Erythroblast (primary cell): Measurements from ENCODE around the gene SMAD2.
A peak's percentile ranks its signal among the peaks of the same experiment; 100 is the strongest.

Experiments
- DNase-seq, 2 experiments: peaks; one replicate each; lab custom pipeline; 2025; lab: John Stamatoyannopoulos, UW
- GATA1 ChIP-seq: IDR thresholded peaks from 2 replicates; pipeline ENCODE4 v1.6.1; 2011; ENCODE audit warnings: low read depth, mild to moderate bottlenecking, control low read depth, low read length, moderate library complexity
- POLR2A ChIP-seq: IDR thresholded peaks from 2 replicates; pipeline ENCODE4 v1.6.1; 2011; ENCODE audit warnings: mild to moderate bottlenecking, low read length

The SMAD2 gene

DNA sequence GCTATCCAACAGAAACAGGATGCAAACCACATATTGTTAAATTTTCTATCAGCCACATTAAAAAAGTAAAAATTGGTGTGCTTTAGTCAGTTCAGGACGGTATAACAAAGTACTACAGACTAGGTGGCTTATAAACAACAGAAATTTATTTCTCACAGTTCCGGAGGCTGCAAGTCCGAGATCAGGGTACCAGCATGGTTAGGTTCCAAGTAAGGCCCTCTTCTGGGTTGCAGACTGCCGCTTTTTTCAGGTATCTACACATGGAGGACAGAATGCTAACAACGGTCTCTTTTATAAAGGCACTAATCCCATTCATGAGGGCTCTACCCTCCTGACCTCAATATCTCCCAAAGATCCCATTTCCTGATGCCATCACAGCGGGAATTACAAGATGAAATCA lies 10.5 kb downstream of the SMAD2 start:
- TF ChIP-seq POLR2A: no peak
- TF ChIP-seq GATA1: no peak
- no peak for DNase-seq

- TF ChIP-seq GATA1 (no peak), POLR2A (no peak)
- DNase-seq: no peak
These were observed 12.4 kb downstream of the SMAD2 start for GRCh38 chr18:47917923-47918610.

DNA sequence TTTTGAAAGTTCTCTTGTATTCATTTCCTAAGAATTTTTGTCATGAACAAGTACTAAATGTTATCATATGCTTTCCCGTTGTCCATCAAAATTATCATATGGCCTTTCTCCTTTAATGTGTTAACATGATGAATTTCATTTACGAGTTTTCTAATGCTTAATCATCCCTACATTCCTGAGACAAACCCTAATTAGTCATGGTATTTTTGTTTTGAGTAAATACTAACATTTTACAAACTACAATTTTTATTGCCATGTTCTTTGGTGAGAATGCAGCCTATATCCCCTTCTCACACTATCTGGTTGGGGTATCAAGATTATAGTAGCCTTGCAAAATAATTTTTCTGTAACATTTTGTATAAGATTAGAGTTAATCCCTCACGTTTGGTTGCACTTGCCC lies 14.5 kb downstream of the SMAD2 start:
- DNase-seq: no peak
- TF ChIP-seq GATA1: no peak
- TF ChIP-seq POLR2A: no peak

GRCh38 chr18:47915229-47915628 lies 15.2 kb downstream of the SMAD2 start:
- TF ChIP-seq POLR2A: no peak
- TF ChIP-seq GATA1: no peak
- DNase-seq: no peak

DNA sequence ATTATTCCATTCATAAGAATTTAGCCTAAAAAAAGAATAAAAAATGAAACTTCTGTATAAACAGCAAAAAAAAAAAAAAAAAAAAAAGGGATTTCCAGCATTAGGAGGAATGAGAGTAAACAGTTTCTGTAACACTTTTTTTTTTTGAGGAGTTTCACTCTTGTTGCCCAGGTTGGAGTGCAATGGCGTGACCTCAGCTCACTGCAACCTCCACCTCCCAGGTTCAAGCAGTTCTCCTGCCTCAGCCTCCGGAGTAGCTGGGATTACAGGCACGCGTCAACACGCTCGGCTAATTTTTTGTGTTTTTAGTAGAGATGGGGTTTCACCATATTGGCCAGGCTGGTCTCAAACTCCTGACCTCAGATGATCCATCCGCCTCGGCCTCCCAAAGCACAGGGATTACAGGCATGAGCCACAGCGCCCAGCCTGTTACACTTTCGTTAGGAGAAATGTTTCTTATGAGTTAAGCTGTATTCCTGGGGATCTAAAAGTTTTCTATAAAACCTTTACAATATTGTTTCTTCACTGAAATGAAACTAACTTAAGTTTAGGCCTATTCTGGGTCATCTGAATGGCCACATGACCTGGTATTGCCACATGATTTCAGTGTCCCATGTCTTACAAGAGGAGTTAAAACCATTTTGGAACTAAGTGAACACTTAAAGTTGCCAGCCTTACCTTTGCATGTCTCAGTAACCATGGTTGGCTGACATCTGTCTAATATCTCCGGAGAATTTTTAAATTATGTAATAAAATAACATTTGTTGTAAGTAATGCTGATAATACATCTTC lies 17.5 kb downstream of the SMAD2 start:
- TF ChIP-seq POLR2A (no peak), GATA1 (no peak)
- DNase-seq: peak; percentile 29 to 37

- TF ChIP-seq GATA1 (no peak), POLR2A (no peak)
These were observed 18.1 kb downstream of the SMAD2 start for GRCh38 chr18:47912343-47912742.

DNA sequence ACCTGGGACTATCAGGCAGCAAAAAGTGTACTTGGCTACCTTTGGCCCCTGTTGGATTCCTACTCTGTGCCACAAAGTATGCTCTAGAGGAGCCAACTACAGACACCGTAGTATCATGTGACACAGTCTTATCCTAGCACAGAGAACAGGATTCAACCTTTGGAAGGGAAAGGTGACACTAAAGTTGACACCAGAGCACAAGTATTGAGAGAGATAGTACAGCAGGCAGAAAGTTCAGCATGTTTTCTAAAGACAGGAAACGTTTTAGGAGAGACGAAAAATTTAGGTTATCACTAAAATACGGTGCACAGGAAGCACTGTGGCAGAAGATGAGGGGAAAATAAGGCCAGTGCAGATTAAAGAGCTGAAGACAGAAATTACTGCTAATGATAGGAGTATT lies 18.6 kb downstream of the SMAD2 start:
- DNase-seq: peak in 1 of 2 experiments; percentile 61
- TF ChIP-seq POLR2A (no peak), GATA1 (no peak)

More at GRCh38 chr18:47912343-47912742, 18.1 kb downstream of the SMAD2 start:
- DNase-seq: peak in 1 of 2 experiments; percentile 36

- DNase-seq: no peak
- no peak for TF ChIP-seq POLR2A
- TF ChIP-seq GATA1: no peak
These were observed 21.0 kb downstream of the SMAD2 start for GRCh38 chr18:47909484-47909883.

DNA sequence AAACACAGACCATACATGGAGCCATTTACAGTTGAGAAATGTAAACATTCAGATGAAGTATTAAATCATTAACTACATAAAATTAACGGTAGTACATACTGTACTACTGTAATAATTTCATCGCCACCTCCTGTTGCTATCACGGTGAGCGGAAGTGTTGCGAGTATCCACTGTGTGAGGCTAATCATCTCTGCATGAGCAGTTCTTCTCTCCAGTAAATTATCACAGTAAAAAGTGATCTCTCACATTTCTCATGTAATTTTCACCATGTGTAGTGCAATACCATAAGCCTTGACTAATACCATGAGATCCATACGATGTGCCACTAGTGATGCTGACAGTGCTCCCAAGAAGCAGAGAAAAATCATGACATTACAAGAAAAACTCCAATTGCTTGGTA lies 21.9 kb downstream of the SMAD2 start:
- TF ChIP-seq POLR2A (no peak), GATA1 (no peak)
- peak in 1 of 2 experiments; percentile 36 for DNase-seq

DNA sequence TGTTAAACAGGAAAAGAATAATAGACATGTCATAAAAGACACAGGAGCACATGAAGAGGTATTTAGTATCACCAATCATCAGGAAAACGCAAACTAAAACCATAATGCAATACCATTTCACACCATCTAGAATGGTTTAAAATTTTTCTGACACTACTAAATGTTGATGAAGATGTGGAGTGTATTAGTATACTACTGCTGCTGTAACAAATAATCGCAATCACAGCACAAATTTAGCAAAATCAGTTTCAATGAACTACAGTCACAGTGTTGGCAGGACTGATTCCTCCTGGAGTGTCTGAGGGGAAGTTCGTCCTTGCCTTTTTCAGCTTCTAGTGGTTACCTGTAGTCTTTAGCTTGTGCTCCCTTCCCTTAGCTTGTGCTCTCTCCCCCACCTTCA lies 24.1 kb downstream of the SMAD2 start:
- no peak for DNase-seq
- no peak for TF ChIP-seq GATA1
- no peak for TF ChIP-seq POLR2A

DNA sequence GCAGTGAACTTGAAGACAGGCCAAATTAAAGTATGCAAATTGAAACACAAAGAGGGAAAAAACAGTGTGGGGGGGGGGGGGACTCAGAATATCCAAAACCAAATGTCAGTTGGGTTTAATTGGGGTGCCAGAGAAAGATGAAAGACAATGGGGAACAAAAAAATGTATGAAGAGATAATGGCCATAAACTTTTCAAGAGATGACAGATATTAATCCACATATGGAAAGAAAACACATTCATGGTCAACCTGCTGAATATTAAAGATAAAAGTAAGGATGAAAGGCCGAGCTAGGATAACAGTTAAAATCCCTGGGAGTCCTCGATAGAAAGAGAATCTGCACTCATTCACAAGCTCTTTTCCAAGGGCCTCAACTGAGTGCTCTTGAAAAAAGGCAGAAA lies 26.6 kb downstream of the SMAD2 start:
- TF ChIP-seq POLR2A: no peak
- no peak for TF ChIP-seq GATA1
- no peak for DNase-seq

GRCh38 chr18:47901624-47902362 lies 28.7 kb downstream of the SMAD2 start:
- TF ChIP-seq POLR2A: no peak
- no peak for TF ChIP-seq GATA1
- DNase-seq: no peak

DNA sequence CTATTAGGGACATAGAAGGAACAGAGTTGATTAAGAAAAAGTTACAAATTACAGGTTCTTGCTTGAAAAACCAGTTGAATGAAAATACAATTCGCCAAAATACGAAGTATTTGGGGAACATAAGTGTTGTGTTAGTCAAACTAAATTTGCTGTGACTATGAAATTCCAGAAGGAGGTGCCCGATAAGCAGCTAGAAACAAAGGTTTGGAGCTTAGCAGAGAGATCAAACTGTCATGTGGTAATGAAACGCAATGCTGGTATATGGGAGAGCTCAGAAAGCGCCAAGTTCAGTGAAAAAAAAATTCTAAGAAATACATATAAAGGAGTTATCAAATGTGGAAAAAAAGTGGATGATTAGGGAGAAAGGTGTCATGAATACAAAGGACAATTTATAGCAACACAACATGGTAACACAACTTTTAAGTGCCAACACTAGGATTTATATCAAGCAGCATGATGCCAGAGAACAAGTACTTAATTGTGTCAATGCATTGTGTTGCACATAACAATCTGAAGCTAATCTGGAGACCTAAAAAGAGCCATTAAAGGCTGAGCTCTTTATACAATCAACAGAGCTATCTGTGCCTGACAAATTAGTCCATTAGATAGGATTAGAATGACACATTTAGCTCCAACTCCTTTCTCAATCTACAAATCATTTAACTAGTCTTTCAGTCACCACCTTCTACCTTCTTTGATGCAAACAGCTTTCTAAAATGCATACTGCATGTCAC lies 31.2 kb downstream of the SMAD2 start:
- no peak for DNase-seq

DNA sequence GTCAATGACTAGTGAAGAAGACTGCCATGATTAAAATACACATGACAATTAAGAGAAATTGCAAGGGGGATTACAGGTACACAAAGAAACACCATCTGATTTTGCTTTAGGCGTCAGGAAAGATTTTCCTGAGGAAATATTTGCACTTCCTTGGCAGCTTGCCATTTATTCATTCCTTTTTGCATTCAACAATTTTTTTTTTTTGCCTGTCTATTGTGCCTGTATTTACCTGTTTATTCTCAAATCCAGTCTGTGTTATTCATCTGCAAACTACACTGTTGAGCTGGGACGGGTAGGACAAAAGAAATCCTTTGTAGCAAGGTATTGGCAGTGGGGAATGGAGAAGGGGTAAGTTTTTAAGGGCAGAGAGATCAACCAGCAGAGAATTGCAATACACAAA lies 31.8 kb downstream of the SMAD2 start:
- TF ChIP-seq POLR2A (no peak), GATA1 (no peak)
- DNase-seq: no peak

More for the DNA sequence above, 31.2 kb downstream of the SMAD2 start:
- TF ChIP-seq GATA1: no peak
- TF ChIP-seq POLR2A: no peak
